MM.1S (cell line): ENCODE data around the gene DLG4.
"Not testable (repeated sequence)": the region's sequence is repeated elsewhere in the genome, so short reads cannot be mapped to it uniquely, and the experiment has no call there.

Source experiments
- DNase-seq: peaks from one replicate; pipeline ENCODE4 v3.0.0-alpha.2; 2015
- H2AFZ ChIP-seq: fragments of 300-600 bp; sonication (generic); 2 replicates; pipeline ENCODE4 v1.6.0; 2016; ENCODE audit warnings: antibody characterized with exemption, low read length
- H3F3A ChIP-seq: fragments of 300-600 bp; sonication (generic); 2 replicates; pipeline ENCODE4 v1.6.1; 2016; ENCODE audit warnings: mild to moderate bottlenecking, antibody characterized with exemption, low read length, moderate library complexity, mixed read lengths; ENCODE audit not compliant: insufficient read depth
- H3K27ac ChIP-seq: fragments of 300-600 bp; sonication (generic); 2 replicates; pipeline ENCODE4 v1.5.1; 2016; ENCODE audit warnings: mild to moderate bottlenecking, low read length
- H3K27me3 ChIP-seq: fragments of 300-600 bp; sonication (generic); replicated peaks from 2 replicates; pipeline ENCODE4 v1.6.0; 2016; ENCODE audit warnings: low read length; ENCODE audit not compliant: insufficient read depth
- H3K36me3 ChIP-seq: fragments of 300-600 bp; sonication (generic); replicated peaks from 2 replicates; pipeline ENCODE4 v1.6.1; 2016; ENCODE audit warnings: mild to moderate bottlenecking, low read length, mixed read lengths; ENCODE audit not compliant: insufficient read depth
- H3K4me1 ChIP-seq: fragments of 300-600 bp; sonication (generic); 2 replicates; pipeline ENCODE4 v1.6.1; 2016; ENCODE audit warnings: low read length, mixed read lengths
- H3K4me2 ChIP-seq: fragments of 300-600 bp; sonication (generic); 2 replicates; pipeline ENCODE4 v1.6.0; 2016; ENCODE audit warnings: low read depth, low read length
- H3K4me3 ChIP-seq: fragments of 300-600 bp; sonication (generic); 2 replicates; pipeline ENCODE4 v1.5.1; 2016; ENCODE audit warnings: low read length, mixed read lengths
- H3K79me2 ChIP-seq: fragments of 300-600 bp; sonication (generic); 2 replicates; pipeline ENCODE4 v1.6.1; 2016; ENCODE audit warnings: mixed run types, low read length, mixed read lengths
- H3K9ac ChIP-seq: fragments of 300-600 bp; sonication (generic); 2 replicates; pipeline ENCODE4 v1.6.1; 2016; ENCODE audit warnings: low read length, mixed read lengths
- H3K9me2 ChIP-seq: fragments of 300-600 bp; sonication (generic); replicated peaks from 2 replicates; pipeline ENCODE4 v1.6.1; 2016; ENCODE audit warnings: mild to moderate bottlenecking, low read length, mixed read lengths; ENCODE audit not compliant: insufficient read depth
- H3K9me3 ChIP-seq: fragments of 300-600 bp; sonication (generic); replicated peaks from 2 replicates; pipeline ENCODE4 v1.6.1; 2016; ENCODE audit warnings: mild to moderate bottlenecking, low read length, mixed read lengths; ENCODE audit not compliant: insufficient read depth
- H4K20me1 ChIP-seq: fragments of 300-600 bp; sonication (generic); 2 replicates; pipeline ENCODE4 v1.6.1; 2016; ENCODE audit warnings: mild to moderate bottlenecking, low read length, moderate library complexity, mixed read lengths; ENCODE audit not compliant: insufficient read depth
- CTCF ChIP-seq: fragments of 300-600 bp; sonication (generic); IDR thresholded peaks from 2 replicates; pipeline ENCODE4 v1.5.1; 2016; ENCODE audit warnings: antibody characterized with exemption, low read length, mixed read lengths
- EZH2 ChIP-seq: fragments of 300-600 bp; sonication (generic); optimal IDR thresholded peaks from 2 replicates; pipeline ENCODE3; 2017; ENCODE audit warnings: low read depth, mild to moderate bottlenecking, antibody characterized with exemption, low read length, mixed read lengths
- EZH2phosphoT487 ChIP-seq: fragments of 300-600 bp; sonication (generic); IDR thresholded peaks from 2 replicates; pipeline ENCODE4 v1.6.1; 2018; ENCODE audit warnings: antibody characterized with exemption, low read length

Gene DLG4

GRCh38 chr17:7175330-7175733 lies 44.3 kb downstream of the DLG4 start:
- no peak for DNase-seq
- Histone ChIP-seq H3K9me2 (no peaks in the 10 kb centered on the region), H4K20me1 (no peaks in the 10 kb centered on the region), H3F3A (no peaks in the 10 kb centered on the region), H3K4me1 (0 out of 2 replicates have a peak, but pooled peaks cover 2% of the 10 kb centered on the region), H3K4me2 (no peak overlapping the region), H3K27ac (no peak overlapping the region), H3K9ac (no peak overlapping the region), H3K9me3 (no peaks in the 10 kb centered on the region), H2AFZ (no peak overlapping the region), H3K79me2 (no peaks in the 10 kb centered on the region), H3K4me3 (no peak overlapping the region), H3K27me3 (peaks cover 71% of the 10 kb centered on the region), H3K36me3 (no peaks in the 10 kb centered on the region)
- TF ChIP-seq EZH2phosphoT487 (no peak), EZH2 (no peak), CTCF (no peak)

GRCh38 chr17:7174603-7175326 lies 44.9 kb downstream of the DLG4 start:
- H3K9me3 ChIP-seq: no peaks in the 10 kb centered on the region
- H3K4me1 ChIP-seq: 0 out of 2 replicates have a peak, but pooled peaks cover 2% of the 10 kb centered on the region
- H3K36me3 ChIP-seq: no peaks in the 10 kb centered on the region
- H4K20me1 ChIP-seq: no peaks in the 10 kb centered on the region
- TF ChIP-seq EZH2: no peak
- TF ChIP-seq CTCF: no peak
- TF ChIP-seq EZH2phosphoT487: no peak
- no peak overlapping the region for H3K4me2 ChIP-seq
- no peak for DNase-seq
- H3K27ac ChIP-seq: no peak overlapping the region
- H3K9ac ChIP-seq: no peak overlapping the region
- no peak overlapping the region for H2AFZ ChIP-seq
- no peaks in the 10 kb centered on the region for H3K9me2 ChIP-seq
- H3K27me3 ChIP-seq: peaks cover 72% of the 10 kb centered on the region
- H3K79me2 ChIP-seq: no peaks in the 10 kb centered on the region
- no peak overlapping the region for H3K4me3 ChIP-seq
- H3F3A ChIP-seq: no peaks in the 10 kb centered on the region

GRCh38 chr17:7173687-7174602 lies 45.7 kb downstream of the DLG4 start:
- Histone ChIP-seq H3K36me3 (no peaks in the 10 kb centered on the region), H3K4me1 (0 out of 2 replicates have a peak, but pooled peaks cover 2% of the 10 kb centered on the region), H3K27ac (no peak overlapping the region), H3F3A (no peaks in the 10 kb centered on the region), H3K27me3 (peaks cover 71% of the 10 kb centered on the region), H2AFZ (no peak overlapping the region), H3K4me2 (no peak overlapping the region), H3K4me3 (no peak overlapping the region), H3K79me2 (no peaks in the 10 kb centered on the region), H4K20me1 (no peaks in the 10 kb centered on the region), H3K9me3 (no peaks in the 10 kb centered on the region), H3K9me2 (no peaks in the 10 kb centered on the region), H3K9ac (no peak overlapping the region)
- no peak for DNase-seq
- no peak for TF ChIP-seq EZH2phosphoT487
- TF ChIP-seq CTCF: no peak
- TF ChIP-seq EZH2: no peak

GRCh38 chr17:7172522-7173191 lies 47.0 kb downstream of the DLG4 start:
- H4K20me1 ChIP-seq, H3K9ac ChIP-seq, DNase-seq, H3K4me3 ChIP-seq, H3K79me2 ChIP-seq, H3K4me2 ChIP-seq, H3K4me1 ChIP-seq, H3F3A ChIP-seq, H3K9me2 ChIP-seq, H3K36me3 ChIP-seq, H3K27ac ChIP-seq, H2AFZ ChIP-seq, H3K9me3 ChIP-seq: not testable (repeated sequence)
- peaks cover 71% of the 10 kb centered on the region for H3K27me3 ChIP-seq

GRCh38 chr17:7169565-7169908 lies 50.1 kb downstream of the DLG4 start:
- H4K20me1 ChIP-seq, H3K9ac ChIP-seq, H3K79me2 ChIP-seq, H3K36me3 ChIP-seq, H3K27ac ChIP-seq, H3K4me2 ChIP-seq, H3F3A ChIP-seq, H3K4me3 ChIP-seq, H3K9me3 ChIP-seq, H3K4me1 ChIP-seq, DNase-seq, H3K9me2 ChIP-seq, H2AFZ ChIP-seq: not testable (repeated sequence)
- H3K27me3 ChIP-seq: peaks cover 94% of the 10 kb centered on the region
